ENCODE results near the gene RMC1.

The RMC1 gene

GRCh38 chr18:23572012-23572411, 68.7 kb downstream of the RMC1 start:
- Histone ChIP-seq H3K4me1 (peaks cover 0 to 10% (median 2%) of the 10 kb centered on the region in 4 donors), H3K27me3 (no peaks in the 10 kb centered on the region), H3K4me3 (no peak overlapping the region), H3K27ac (no peak overlapping the region), H3K9me3 (no peaks in the 10 kb centered on the region), H3K36me3 (peaks cover 49 to 73% (median 52%) of the 10 kb centered on the region in 3 donors)
- intact Hi-C loops (cut with DNase I; ENCODE audit: low total_unique reads) = no loop called here
- no peak for TF ChIP-seq CTCF (IDR thresholded peaks at IDR 0.05)
- DNase-seq = no peak

- Histone ChIP-seq H3K36me3 (peaks cover 43 to 71% (median 47%) of the 10 kb centered on the region in 3 donors), H3K9me3 (no peaks in the 10 kb centered on the region), H3K27me3 (no peaks in the 10 kb centered on the region), H3K27ac (no peak overlapping the region), H3K4me1 (peaks cover 0 to 10% (median 2%) of the 10 kb centered on the region in 4 donors), H3K4me3 (no peak overlapping the region)
- no peak for DNase-seq
- intact Hi-C loops (cut with DNase I; ENCODE audit: low total_unique reads) = no loop called here
- TF ChIP-seq CTCF (IDR thresholded peaks at IDR 0.05) = no peak
These were observed 69.3 kb downstream of the RMC1 start for GRCh38 chr18:23572570-23572969.

- Histone ChIP-seq H3K36me3 (peaks cover 39 to 68% (median 42%) of the 10 kb centered on the region in 3 donors), H3K27ac (no peak overlapping the region), H3K4me3 (no peak overlapping the region), H3K27me3 (no peaks in the 10 kb centered on the region), H3K9me3 (no peaks in the 10 kb centered on the region), H3K4me1 (peaks cover 0 to 10% (median 2%) of the 10 kb centered on the region in 4 donors)
- intact Hi-C loops (cut with DNase I; ENCODE audit: low total_unique reads) = no loop called here
- no peak for DNase-seq
- TF ChIP-seq CTCF (IDR thresholded peaks at IDR 0.05) = no peak
These were observed 69.7 kb downstream of the RMC1 start for GRCh38 chr18:23573020-23573419.

- no peaks in the 10 kb centered on the region for H3K9me3 ChIP-seq
- intact Hi-C loops (cut with DNase I; ENCODE audit: low total_unique reads) = no loop called here
- H3K27me3 ChIP-seq = no peaks in the 10 kb centered on the region
- no peak overlapping the region for H3K4me3 ChIP-seq
- peaks cover 0 to 13% (median 2%) of the 10 kb centered on the region in 4 donors for H3K4me1 ChIP-seq
- DNase-seq = no peak
- TF ChIP-seq CTCF (IDR thresholded peaks at IDR 0.05) = no peak
- peaks cover 32 to 60% (median 35%) of the 10 kb centered on the region in 3 donors for H3K36me3 ChIP-seq
- no peak overlapping the region for H3K27ac ChIP-seq
These were observed 70.5 kb downstream of the RMC1 start for GRCh38 chr18:23573626-23574431.

GRCh38 chr18:23574611-23575308, 71.4 kb downstream of the RMC1 start:
- intact Hi-C loops (cut with DNase I; ENCODE audit: low total_unique reads) = no loop called here
- no peaks in the 10 kb centered on the region for H3K9me3 ChIP-seq
- no peak for TF ChIP-seq CTCF (IDR thresholded peaks at IDR 0.05)
- H3K27me3 ChIP-seq = no peaks in the 10 kb centered on the region
- H3K27ac ChIP-seq = no peak overlapping the region
- no peak overlapping the region for H3K4me3 ChIP-seq
- H3K36me3 ChIP-seq = peaks cover 25 to 53% (median 34%) of the 10 kb centered on the region in 3 donors
- H3K4me1 ChIP-seq = peaks cover 0 to 22% (median 6%) of the 10 kb centered on the region in 4 donors
- DNase-seq = no peak

All from tibial artery (tissue), 4 donors.